ENCODE results near the gene OR52J3. TPM values are rescaled to one million over a fixed set of nuclear protein-coding genes. Genes with fewer than 3 reads are reported as not detected.

Gene OR52J3
- polyA plus RNA-seq, 1 donor (not counting 4 experiments of a cell fraction or from before 2014, with no cell fraction given): not detected

GRCh38 chr11:5083602-5084001 is 37.3 kb downstream of the OR52J3 start:
- no peak overlapping the region for H3K4me3 ChIP-seq (ENCODE audit: control insufficient read depth in 2 of 3, extremely low read depth in 1 of 3, insufficient read depth in 2 of 3, low read depth in 1 of 3, low read length in 3 of 3)
- no peaks in the 10 kb centered on the region for H4K20me1 ChIP-seq (ENCODE audit: control insufficient read depth, extremely low read depth, insufficient read depth, low read length)
- dilution Hi-C loops (cut with MboI; ENCODE audit: extremely low pct_ligation_motif_present, low sequenced_read_pairs): no loop called here
- DNase-seq (ENCODE audit: low read depth, low spot score): no peak
- H3K4me1 ChIP-seq (ENCODE audit: control insufficient read depth, extremely low read depth, insufficient read depth, low read length): no peaks in the 10 kb centered on the region
- no peaks in the 10 kb centered on the region for H3K9me1 ChIP-seq (ENCODE audit: control insufficient read depth, extremely low read depth, insufficient read depth, low read length)
- no peak overlapping the region for H3K27ac ChIP-seq (ENCODE audit: control insufficient read depth, insufficient read depth, low read length)
- H3K36me3 ChIP-seq (ENCODE audit: control insufficient read depth in 2 of 2, extremely low read depth in 1 of 2, insufficient read depth in 2 of 2, low read length in 2 of 2): no peaks in the 10 kb centered on the region
- no peak for FAIRE-seq
- no peaks in the 10 kb centered on the region for H3K27me3 ChIP-seq (ENCODE audit: control insufficient read depth, extremely low read depth, insufficient read depth, low read length)
- TF ChIP-seq EZH2 (IDR thresholded peaks at IDR 0.05; ENCODE audit: low read length) (no peak), CTCF (optimal IDR thresholded peaks at IDR 0.05 in 1 of 3, IDR thresholded peaks at IDR 0.05 in 1 of 3, conservative IDR thresholded peaks at IDR 0.05 in 1 of 3; ENCODE audit: extremely low read depth in 1 of 3, insufficient read depth in 2 of 3, low read length in 3 of 3) (no peak)
- no peaks in the 10 kb centered on the region for H3K79me2 ChIP-seq (ENCODE audit: control insufficient read depth, insufficient read depth, low read length)
- no peak overlapping the region for H3K4me2 ChIP-seq (ENCODE audit: control insufficient read depth, extremely low read depth, insufficient read depth, low read depth, low read length)
- no peak overlapping the region for H3K9ac ChIP-seq (ENCODE audit: control insufficient read depth, extremely low read depth, insufficient read depth, low read length)
- no peak overlapping the region for H2AFZ ChIP-seq (ENCODE audit: control insufficient read depth, low read length)
- no peaks in the 10 kb centered on the region for H3K9me3 ChIP-seq (ENCODE audit: control insufficient read depth, low read depth, low read length)

GRCh38 chr11:5088556-5088955 is 42.2 kb downstream of the OR52J3 start:
- no peaks in the 10 kb centered on the region for H3K9me3 ChIP-seq (ENCODE audit: control insufficient read depth, low read depth, low read length)
- H3K4me2 ChIP-seq (ENCODE audit: control insufficient read depth, extremely low read depth, insufficient read depth, low read depth, low read length): no peak overlapping the region
- H3K9me1 ChIP-seq (ENCODE audit: control insufficient read depth, extremely low read depth, insufficient read depth, low read length): no peaks in the 10 kb centered on the region
- dilution Hi-C loops (cut with MboI; ENCODE audit: extremely low pct_ligation_motif_present, low sequenced_read_pairs): no loop called here
- TF ChIP-seq EZH2 (IDR thresholded peaks at IDR 0.05; ENCODE audit: low read length) (no peak), CTCF (optimal IDR thresholded peaks at IDR 0.05 in 1 of 3, IDR thresholded peaks at IDR 0.05 in 1 of 3, conservative IDR thresholded peaks at IDR 0.05 in 1 of 3; ENCODE audit: extremely low read depth in 1 of 3, insufficient read depth in 2 of 3, low read length in 3 of 3) (no peak)
- no peaks in the 10 kb centered on the region for H4K20me1 ChIP-seq (ENCODE audit: control insufficient read depth, extremely low read depth, insufficient read depth, low read length)
- DNase-seq (ENCODE audit: low read depth, low spot score) (no peak), FAIRE-seq (no peak)
- H3K9ac ChIP-seq (ENCODE audit: control insufficient read depth, extremely low read depth, insufficient read depth, low read length): no peak overlapping the region
- no peaks in the 10 kb centered on the region for H3K27me3 ChIP-seq (ENCODE audit: control insufficient read depth, extremely low read depth, insufficient read depth, low read length)
- no peak overlapping the region for H3K4me3 ChIP-seq (ENCODE audit: control insufficient read depth in 2 of 3, extremely low read depth in 1 of 3, insufficient read depth in 2 of 3, low read depth in 1 of 3, low read length in 3 of 3)
- H2AFZ ChIP-seq (ENCODE audit: control insufficient read depth, low read length): no peak overlapping the region
- no peak overlapping the region for H3K27ac ChIP-seq (ENCODE audit: control insufficient read depth, insufficient read depth, low read length)
- no peaks in the 10 kb centered on the region for H3K79me2 ChIP-seq (ENCODE audit: control insufficient read depth, insufficient read depth, low read length)
- no peaks in the 10 kb centered on the region for H3K4me1 ChIP-seq (ENCODE audit: control insufficient read depth, extremely low read depth, insufficient read depth, low read length)
- H3K36me3 ChIP-seq (ENCODE audit: control insufficient read depth in 2 of 2, extremely low read depth in 1 of 2, insufficient read depth in 2 of 2, low read length in 2 of 2): no peaks in the 10 kb centered on the region

All from keratinocyte (primary cell).